Inflammatory macrophage treated with lipopolysaccharide for 1 hour (primary cell): ENCODE measurements around the gene KRT83.

Experiments used
- DNase-seq, 2 donors: peaks; one replicate each; pipeline ENCODE4 v3.0.0-alpha.2; 2020 to 2022

The KRT83 gene

DNA sequence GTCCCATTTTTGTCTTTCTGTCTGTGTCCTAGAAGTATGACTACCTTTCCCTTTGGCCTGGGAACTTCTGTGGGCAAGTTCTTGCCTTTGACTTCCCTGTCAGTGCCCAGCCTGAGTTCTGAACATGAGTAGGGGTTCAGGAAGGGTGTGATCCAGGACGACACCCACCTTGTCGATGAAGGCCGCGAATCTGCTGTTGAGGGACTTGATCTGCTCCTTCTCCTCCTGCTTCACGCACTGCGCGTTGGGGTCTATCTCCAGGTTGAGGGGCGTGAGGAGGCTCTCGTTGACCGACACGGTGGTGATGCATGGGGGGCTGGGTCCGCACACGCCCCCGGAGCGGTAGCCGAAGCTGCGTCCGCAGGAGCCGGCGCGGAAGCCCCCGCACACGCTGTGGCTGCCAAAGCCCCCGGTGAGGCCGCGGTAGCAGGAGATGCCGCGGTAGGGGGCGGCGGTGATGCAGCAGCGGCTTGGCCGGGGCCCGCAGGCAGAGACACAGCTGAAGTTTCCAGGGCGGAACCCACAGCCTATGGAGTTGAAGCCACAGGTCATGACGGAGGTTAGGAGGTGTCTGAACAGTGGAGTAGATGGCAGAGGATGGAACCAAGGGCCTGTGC is at the start of gene KRT83:
KRT83 (minus strand) TSS at position 615 of the 617 bp plus-strand sequence; CDS start at position 552, 63 bp downstream.
- no peak for DNase-seq

DNA sequence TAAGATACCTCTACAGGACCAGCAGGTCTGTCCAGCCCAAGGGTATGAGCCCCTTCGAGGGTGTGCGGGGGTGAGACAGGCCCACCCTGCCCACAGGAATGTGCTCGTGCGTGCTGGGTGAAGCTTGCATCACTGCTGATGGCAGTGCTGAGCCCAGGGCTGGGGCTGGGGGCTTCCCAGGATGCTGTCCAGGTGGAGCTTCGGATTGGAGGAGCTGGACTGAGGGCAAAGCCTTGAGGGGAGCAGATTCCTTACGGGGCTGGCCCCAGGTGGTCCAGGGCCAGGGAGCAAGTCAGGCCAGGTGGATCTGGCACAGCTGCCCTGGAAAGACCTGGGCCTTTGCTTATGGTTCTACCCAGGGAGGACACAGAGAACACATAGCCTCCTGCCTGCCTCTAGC is 48.6 kb upstream of the KRT83 start:
- no peak for DNase-seq

- DNase-seq, result no peak
Measured at GRCh38 chr12:52369211-52369610, 48.0 kb upstream of the KRT83 start.

DNA sequence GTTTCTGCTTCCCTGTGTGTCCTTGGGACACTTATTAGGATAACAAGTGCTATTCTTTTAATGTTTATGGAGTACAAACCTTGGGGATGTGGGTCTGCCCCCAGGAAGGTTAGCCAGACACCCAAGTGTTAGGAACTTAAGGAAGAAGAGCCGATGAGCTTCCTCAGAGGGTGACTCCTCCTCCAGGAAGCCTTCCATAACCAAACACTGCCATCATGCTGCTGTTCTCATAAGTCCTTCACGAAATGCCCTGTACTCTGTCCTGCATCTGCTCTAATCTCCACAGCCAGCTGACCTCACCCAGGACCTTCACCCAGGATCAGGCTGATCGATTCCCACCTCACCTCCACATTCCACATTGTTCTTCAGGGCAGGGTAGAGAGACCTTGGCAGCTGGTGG is 47.3 kb upstream of the KRT83 start:
- no peak for DNase-seq

- DNase-seq, result no peak
Measured at GRCh38 chr12:52367876-52368275, 46.7 kb upstream of the KRT83 start.

DNA sequence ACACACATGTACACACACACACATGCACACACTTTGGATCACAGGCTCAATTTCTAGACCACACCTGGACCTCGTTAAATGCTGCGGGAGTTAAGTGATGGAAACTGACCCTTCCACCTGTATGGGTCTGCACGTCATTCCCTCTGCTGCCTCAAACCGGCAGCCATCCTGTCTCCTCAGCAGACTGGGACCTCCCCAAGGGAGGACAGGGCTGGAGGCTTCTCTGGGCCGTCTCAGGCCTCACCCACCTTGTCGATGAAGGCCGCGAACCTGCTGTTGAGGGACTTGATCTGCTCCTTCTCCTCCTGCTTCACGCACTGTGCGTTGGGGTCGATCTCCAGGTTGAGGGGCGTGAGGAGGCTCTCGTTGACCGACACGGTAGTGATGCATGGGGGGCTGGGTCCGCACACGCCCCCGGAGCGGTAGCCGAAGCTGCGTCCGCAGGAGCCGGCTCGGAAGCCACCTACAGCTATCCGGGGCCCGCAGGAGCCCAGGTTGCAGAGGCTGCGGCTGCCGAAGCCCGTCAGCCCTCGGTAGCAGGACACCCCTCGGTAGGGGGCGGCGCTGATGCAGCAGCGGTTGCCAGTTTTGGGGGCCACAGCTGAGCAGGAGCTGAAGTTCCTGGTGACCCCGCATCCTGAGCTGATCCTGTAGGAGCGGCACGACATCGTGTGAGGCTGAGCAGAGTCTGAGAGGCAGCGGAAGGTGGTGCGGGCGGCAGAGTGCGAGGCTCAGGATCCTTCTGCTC is 45.7 kb upstream of the KRT83 start, which contains the start of gene KRT85:
KRT85 (minus strand) TSS at position 744 of the 748 bp plus-strand sequence; CDS start at position 668, 76 bp downstream.
- DNase-seq, result no peak

DNA sequence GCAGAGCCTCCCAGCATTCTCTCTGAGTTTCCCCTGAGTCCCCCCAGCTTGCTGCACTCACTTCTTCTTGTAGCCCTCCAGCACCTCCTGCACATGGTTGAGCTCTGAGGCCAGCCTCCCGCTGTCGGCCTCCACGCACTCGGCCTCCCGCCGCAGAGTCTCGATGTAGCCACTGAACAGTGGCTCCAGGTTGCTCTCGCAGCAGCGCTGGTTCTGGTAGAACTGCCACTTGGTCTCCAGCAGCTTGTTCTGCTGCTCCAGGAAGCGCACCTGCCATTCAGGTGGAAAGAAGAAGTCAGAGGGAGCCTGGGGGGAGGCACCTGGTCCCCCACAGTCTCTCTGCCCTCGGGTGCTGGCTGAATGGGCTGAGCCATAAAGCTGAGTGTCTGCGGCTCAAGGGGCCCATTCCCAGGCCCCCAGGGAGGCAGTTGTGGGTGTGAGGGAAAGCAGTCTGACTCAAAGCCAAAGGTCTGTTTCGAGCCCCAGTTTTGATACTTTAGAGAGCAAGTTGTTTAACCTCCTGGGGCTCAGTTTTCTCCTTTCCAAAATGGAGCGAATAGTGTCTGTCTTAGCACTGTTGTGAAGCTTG is 43.8 kb upstream of the KRT83 start:
- DNase-seq, result no peak

DNA sequence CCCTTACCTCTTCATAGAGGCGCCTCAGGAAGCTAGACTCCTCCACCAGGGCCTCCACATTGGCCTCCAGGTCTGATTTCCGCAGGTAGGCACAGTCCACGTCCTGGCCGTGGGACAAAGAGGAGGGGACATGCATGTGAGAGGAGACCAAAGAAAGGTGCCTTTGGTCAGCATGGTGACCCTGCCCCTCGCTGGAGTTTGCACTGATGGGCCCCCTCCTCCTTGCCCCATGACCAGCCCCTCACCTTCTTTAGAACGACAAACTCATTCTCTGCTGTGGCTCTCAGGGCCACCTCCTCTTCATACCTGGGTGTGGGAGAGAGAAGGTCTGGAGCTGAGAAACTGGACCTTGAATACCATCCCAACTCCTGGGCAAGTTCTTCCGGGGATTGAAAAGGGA is 42.9 kb upstream of the KRT83 start:
- no peak for DNase-seq

GRCh38 chr12:52363111-52363679 is 42.0 kb upstream of the KRT83 start:
- DNase-seq, result no peak

- DNase-seq, result no peak
Measured at GRCh38 chr12:52362118-52362726, 41.0 kb upstream of the KRT83 start.

GRCh38 chr12:52361553-52361952 is 40.4 kb upstream of the KRT83 start:
- no peak for DNase-seq

GRCh38 chr12:52360663-52361271 is 39.6 kb upstream of the KRT83 start:
- no peak for DNase-seq

DNA sequence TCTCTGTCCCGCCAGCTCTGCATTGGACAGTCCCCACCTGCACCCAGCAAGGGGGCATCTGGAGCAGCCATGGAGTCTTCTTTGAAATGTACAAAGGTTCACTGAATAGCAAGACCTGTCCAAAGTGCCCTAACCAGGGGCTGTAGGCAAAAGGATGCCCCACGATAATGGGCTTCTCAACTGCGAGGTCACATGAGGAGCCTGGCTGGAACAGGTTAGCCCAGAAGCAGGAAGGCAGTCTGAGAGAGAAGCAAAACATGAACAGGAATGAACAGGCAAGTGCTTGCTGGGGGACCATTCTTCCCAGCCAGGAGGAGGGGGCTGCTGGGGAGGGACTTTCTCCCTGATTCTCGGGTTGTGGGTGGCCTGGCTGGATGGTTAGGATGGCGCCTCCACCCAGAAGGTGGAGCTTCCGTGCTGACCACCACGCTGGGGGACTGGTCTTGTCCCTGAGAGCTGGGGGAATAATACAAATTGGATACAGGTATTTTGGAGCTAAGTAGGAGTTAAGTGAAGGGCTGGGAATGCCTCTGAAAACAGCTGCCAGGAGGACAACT is 39.0 kb upstream of the KRT83 start:
- no peak for DNase-seq

DNA sequence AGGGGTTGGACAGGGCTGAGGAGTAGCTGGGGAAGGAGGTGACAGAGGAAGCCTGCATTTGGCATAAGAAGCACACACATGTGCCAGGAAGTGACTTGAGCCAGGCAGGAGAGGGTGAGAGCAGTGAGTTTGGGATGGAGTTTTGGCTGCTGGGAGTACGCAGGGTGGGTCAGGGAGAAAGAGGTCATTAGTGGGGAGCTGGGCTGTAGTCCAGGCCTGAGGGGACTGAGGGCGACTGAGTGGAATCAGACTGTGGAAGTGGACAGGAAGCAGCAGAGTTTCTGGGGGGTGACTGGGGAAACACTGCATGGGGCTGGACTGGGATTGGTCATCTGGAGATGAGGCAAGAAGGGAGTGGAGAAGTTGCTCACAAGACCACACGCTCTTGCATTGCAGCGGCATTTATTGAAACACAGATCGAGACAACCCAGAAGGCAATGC is 38.4 kb upstream of the KRT83 start:
- peak; percentile 29 to 44 for DNase-seq

DNA sequence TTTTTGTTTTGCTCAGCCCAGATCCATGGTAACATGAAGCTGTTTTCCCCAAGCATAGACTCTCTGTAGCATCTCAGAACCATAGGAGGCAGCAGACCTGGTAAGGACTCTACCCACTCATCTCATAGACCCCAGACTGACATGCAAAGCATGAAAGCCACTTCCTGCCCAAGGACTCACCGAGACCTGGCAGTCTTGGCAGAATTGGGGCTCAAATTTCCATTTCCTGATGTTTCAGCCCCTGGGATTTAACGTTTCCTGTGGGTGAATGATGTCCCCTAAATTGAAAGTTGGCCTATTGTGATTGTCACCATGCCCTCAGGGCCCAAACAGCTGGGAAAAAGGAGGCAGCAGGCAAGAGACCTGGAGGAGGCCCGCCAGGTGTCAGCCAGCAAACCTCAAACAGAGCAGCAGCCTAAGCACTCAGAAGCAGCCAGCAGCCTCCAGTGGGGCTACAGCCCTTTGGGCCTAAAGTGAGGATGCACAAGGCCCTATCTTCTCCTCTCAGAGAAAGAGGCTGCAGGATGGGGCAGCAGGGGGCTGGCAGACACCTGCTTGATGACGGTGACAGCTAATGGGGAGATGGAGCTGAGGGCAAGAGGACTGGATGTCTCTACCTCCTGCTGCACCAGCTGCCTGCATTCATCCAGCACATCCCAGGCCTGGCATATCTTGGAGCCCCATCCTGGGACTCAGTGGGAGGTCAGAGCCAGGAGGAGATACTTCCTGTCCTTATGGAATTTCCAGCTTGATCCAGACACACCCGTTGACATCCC is 37.6 kb upstream of the KRT83 start:
- no peak for DNase-seq

DNA sequence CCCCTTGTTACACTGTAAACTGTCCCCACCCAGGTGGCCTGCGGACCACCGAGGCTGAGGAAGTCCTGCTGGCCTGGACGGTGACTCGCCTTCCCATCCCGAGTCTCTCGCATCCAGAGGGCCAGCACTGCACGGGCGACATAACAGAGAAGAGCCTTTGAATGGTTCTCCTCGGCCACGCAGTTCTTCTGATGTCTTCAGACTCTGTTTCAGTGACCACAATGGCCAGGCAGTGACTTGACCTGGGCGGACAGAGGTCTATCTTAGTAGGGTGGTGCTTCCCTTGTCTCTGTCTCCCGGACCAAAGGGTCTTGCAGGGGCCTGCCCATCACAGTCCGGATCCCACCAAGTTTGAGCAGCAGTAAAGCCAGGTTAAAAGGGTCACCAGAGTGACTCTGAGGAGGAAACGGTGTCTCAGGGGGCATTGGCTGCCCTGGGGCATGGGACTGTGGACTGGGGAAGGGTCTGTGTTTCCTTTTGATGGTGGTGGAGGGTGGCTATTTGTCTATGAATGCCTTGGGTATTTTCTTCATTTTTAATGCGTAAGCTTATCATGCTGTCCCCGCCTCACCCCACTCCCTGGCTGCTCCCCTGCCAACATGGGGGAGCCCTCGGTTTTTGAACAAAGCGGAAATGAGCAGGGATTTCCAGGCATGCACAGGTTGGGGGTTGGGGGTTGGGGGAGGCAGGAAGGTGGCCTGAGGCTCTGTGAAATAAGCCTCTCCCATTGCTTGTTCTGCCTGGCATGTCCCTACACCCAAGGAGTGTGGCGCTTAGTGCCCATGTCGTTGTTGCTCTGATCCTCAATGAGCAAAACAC is 35.8 kb upstream of the KRT83 start:
- no peak for DNase-seq

DNA sequence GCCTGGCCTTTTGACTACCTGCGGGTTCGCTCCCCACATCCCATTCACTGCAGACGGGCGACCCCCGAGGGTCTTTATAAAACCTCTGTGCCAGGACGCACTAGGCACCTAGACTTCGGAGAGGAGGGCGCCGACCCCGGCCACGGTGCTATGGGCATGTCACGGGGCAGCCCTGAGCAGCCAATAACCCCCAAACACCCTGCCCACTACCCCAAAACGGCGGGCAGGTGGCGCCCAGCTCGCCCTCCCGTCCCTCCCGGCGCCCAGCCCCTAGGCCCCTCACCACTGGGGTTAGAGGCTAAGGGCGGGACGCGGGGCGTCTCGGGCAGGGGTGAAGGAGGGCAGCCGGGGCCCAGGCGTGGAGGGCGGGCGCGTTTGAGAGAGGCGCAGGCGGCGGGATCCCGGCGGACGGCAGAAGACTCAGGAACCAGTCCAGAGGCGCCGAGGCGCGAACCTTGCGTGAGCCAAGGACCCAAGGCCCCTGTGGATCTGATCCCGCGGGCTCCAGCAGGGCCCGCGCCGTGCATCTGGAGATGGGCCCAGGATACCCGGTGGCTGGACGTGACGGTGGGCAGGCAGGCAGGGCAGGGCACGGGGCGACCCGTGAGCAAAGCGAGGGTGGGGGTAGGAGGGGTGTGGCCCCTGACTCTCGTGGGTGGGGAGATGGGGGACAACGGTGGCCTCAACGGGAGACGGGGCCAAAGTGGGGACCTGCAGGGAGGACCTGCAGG is 35.0 kb upstream of the KRT83 start:
- no peak for DNase-seq

DNA sequence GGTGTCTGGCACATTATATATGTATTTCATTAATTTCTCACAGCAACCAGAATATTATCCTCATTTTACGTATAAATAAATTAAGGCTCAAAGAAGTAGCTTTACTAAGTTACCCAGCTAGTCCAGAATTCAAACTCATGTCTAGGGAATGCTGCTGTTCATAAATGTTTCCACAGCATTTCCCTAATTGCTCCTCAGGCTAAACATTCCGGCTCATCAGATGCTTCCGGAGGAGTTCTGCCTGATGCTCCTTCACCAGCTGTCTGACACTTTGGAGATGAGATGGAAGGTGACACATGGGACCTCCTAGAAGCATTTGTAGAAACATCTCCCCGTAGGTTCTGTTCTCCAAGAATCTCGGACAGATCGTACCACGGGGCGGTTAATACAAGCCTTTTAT is 34.0 kb upstream of the KRT83 start:
- no peak for DNase-seq

- no peak for DNase-seq
Measured at GRCh38 chr12:52354200-52354599, 33.0 kb upstream of the KRT83 start.

- DNase-seq, result no peak
Measured at GRCh38 chr12:52353766-52354165, 32.6 kb upstream of the KRT83 start.
